Measurements from ENCODE around the gene CDKAL1.
"Not testable (repeated sequence)": the region's sequence is repeated elsewhere in the genome, so short reads cannot be mapped to it uniquely, and the experiment has no call there.

Gene CDKAL1

GRCh38 chr6:20755631-20756030, 221.4 kb downstream of the CDKAL1 start:
- DNase-seq: no peak

GRCh38 chr6:20756584-20757147, 222.4 kb downstream of the CDKAL1 start:
- DNase-seq: not testable (repeated sequence)

GRCh38 chr6:20757761-20758160, 223.5 kb downstream of the CDKAL1 start:
- DNase-seq: no peak

GRCh38 chr6:20763296-20763695, 229.0 kb downstream of the CDKAL1 start:
- DNase-seq: peak; percentile 43

GRCh38 chr6:20769631-20770030, 235.4 kb downstream of the CDKAL1 start:
- DNase-seq: no peak

GRCh38 chr6:20770773-20771172, 236.5 kb downstream of the CDKAL1 start:
- no peak for DNase-seq

- no peak for DNase-seq
These were observed 237.2 kb downstream of the CDKAL1 start for GRCh38 chr6:20771409-20771808.

- DNase-seq: no peak
These were observed 239.6 kb downstream of the CDKAL1 start for GRCh38 chr6:20773822-20774221.

- no peak for DNase-seq
These were observed 241.7 kb downstream of the CDKAL1 start for GRCh38 chr6:20775981-20776380.

- no peak for DNase-seq
These were observed 243.5 kb downstream of the CDKAL1 start for GRCh38 chr6:20777801-20778200.

GRCh38 chr6:20778459-20778858, 244.2 kb downstream of the CDKAL1 start:
- DNase-seq: no peak

- no peak for DNase-seq
These were observed 244.7 kb downstream of the CDKAL1 start for GRCh38 chr6:20778912-20779311.

- no peak for DNase-seq
These were observed 254.9 kb downstream of the CDKAL1 start for GRCh38 chr6:20789162-20789561.

GRCh38 chr6:20790032-20790791, 256.0 kb downstream of the CDKAL1 start:
- DNase-seq: no peak

- DNase-seq: no peak
These were observed 256.8 kb downstream of the CDKAL1 start for GRCh38 chr6:20791074-20791473.

- DNase-seq: no peak
These were observed 257.7 kb downstream of the CDKAL1 start for GRCh38 chr6:20791944-20792343.

- DNase-seq: no peak
These were observed 258.9 kb downstream of the CDKAL1 start for GRCh38 chr6:20793174-20793573.

GRCh38 chr6:20797597-20797996, 263.3 kb downstream of the CDKAL1 start:
- no peak for DNase-seq

- no peak for DNase-seq
These were observed 266.0 kb downstream of the CDKAL1 start for GRCh38 chr6:20800229-20800628.

- no peak for DNase-seq
These were observed 266.4 kb downstream of the CDKAL1 start for GRCh38 chr6:20800653-20801052.

- DNase-seq: no peak
These were observed 267.3 kb downstream of the CDKAL1 start for GRCh38 chr6:20801595-20801994.

GRCh38 chr6:20802596-20802995, 268.3 kb downstream of the CDKAL1 start:
- no peak for DNase-seq

- DNase-seq: no peak
These were observed 270.8 kb downstream of the CDKAL1 start for GRCh38 chr6:20805021-20805420.

GRCh38 chr6:20806669-20807068, 272.4 kb downstream of the CDKAL1 start:
- no peak for DNase-seq

- no peak for DNase-seq
These were observed 274.2 kb downstream of the CDKAL1 start for GRCh38 chr6:20808439-20808838.

Data from DMS 273 treated with DMSO at 0.1 percent for 48 hours (cell line).